ENCODE data around the gene DUSP12. TPM values are rescaled to one million over a fixed set of nuclear protein-coding genes. Genes with fewer than 3 reads are reported as not detected.
"Not testable (repeated sequence)": the region's sequence is repeated elsewhere in the genome, so short reads cannot be mapped to it uniquely, and the experiment has no call there.

DUSP12 gene
- total RNA-seq, 2 experiments from 2014 or later = 24.1 to 27.6 TPM

- no peak overlapping the region for H3K27ac Mint-ChIP-seq
- ChIA-PET POLR2A (interaction anchor here (1.0 kb wide), 1 partner anchor 16 kb away, joined by 3 read pairs; no protein-coding TSS in a partner anchor), CTCF (interaction anchor here (3.6 to 9.4 kb wide), 3 partner anchors 15 to 259 kb away, joined by 19 to 103 read pairs (median 89); no protein-coding TSS in a partner anchor)
- H3K9me3 Mint-ChIP-seq (ENCODE audit: insufficient read depth) = no peaks in the 10 kb centered on the region
- ATAC-seq (no peak), DNase-seq (no peak)
- H3K36me3 Mint-ChIP-seq (ENCODE audit: low read depth) = no peaks in the 10 kb centered on the region
- H3K27me3 Mint-ChIP-seq (ENCODE audit: low read depth) = peaks cover 6% of the 10 kb centered on the region
- H3K4me3 Mint-ChIP-seq = no peak overlapping the region
- peaks cover 66% of the 10 kb centered on the region for H3K4me1 Mint-ChIP-seq (ENCODE audit: low read depth)
These were observed 6.4 kb upstream of the DUSP12 start for GRCh38 chr1:161743231-161743630.

DNA sequence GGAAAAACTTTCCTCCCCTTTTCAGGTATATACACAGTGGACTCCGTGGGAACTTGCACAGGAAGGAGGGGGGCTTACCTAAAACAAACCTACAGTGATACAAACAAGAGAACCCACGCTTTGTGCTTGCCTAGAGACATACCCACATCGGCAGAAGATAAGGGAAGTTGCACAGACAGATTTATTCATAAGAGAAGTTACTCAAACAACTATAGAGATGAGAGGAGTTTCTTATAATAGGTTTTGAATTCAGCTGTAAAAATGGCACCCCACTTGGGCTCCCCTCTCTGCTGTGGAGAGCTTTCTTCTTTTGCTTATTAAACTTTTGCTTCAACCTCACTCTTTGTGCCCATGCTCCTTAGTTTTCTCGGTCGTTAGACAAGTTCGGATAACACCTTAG lies 1.8 kb upstream of the DUSP12 start:
- H3K9me3 Mint-ChIP-seq (ENCODE audit: insufficient read depth) = no peaks in the 10 kb centered on the region
- ATAC-seq (no peak), DNase-seq (no peak)
- POLR2A ChIA-PET = interaction anchor here (0.6 to 1.2 kb wide), 3 partner anchors 11 to 71 kb away, joined by 3 read pairs; partner anchors contain the start of gene ATF6
- H3K4me3 Mint-ChIP-seq = no peak overlapping the region
- H3K36me3 Mint-ChIP-seq (ENCODE audit: low read depth) = peaks cover 17% of the 10 kb centered on the region
- CTCF ChIA-PET = interaction anchor here (0.7 to 1.6 kb wide), 2 partner anchors 100 to 262 kb away, joined by 3 to 4 read pairs; no protein-coding TSS in a partner anchor
- peaks cover 57% of the 10 kb centered on the region for H3K4me1 Mint-ChIP-seq (ENCODE audit: low read depth)
- no peak overlapping the region for H3K27ac Mint-ChIP-seq
- H3K27me3 Mint-ChIP-seq (ENCODE audit: low read depth) = peaks cover 6% of the 10 kb centered on the region

DNA sequence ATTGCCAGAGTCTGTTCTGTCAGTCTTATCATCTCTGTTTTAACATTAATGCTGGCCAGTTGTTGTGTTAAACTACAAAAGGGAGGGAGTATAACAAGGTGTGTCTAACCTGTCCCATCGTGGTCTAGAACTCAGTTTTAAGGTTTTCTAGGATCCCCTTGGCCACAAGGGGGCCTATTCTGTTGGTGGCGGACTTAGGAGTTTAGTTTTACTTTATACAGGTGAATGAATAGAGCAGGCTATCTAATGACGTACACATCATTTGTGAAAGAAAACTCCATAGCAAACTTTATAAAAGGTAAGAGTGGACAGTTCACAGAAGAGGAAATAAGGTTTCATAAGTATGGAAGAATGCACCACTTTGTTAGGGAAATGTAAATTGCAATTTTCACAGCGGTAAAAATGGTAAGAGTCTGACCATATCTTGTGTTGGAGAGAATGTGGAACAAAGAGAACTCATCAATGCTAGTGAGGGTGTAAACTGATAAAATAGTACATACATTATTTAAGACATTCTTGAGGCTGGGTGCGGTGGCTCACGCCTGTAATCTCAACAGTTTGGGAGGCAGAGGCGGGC lies 14.0 kb downstream of the DUSP12 start:
- ChIA-PET POLR2A (no interaction called here), CTCF (interaction anchor here (0.7 to 2.5 kb wide), 10 partner anchors 8 to 276 kb away, joined by 3 to 35 read pairs (median 4); partner anchors contain the start of gene DUSP12)
- peak overlapping the region; percentile 40 for H3K4me3 Mint-ChIP-seq
- H3K36me3 Mint-ChIP-seq (ENCODE audit: low read depth) = peaks cover 10% of the 10 kb centered on the region
- DNase-seq (peak; percentile 68), ATAC-seq (peak; percentile 68)
- H3K27me3 Mint-ChIP-seq (ENCODE audit: low read depth) = no peaks in the 10 kb centered on the region
- H3K27ac Mint-ChIP-seq = no peak overlapping the region
- H3K4me1 Mint-ChIP-seq (ENCODE audit: low read depth) = peaks cover 37% of the 10 kb centered on the region
- H3K9me3 Mint-ChIP-seq (ENCODE audit: insufficient read depth) = no peaks in the 10 kb centered on the region

DNA sequence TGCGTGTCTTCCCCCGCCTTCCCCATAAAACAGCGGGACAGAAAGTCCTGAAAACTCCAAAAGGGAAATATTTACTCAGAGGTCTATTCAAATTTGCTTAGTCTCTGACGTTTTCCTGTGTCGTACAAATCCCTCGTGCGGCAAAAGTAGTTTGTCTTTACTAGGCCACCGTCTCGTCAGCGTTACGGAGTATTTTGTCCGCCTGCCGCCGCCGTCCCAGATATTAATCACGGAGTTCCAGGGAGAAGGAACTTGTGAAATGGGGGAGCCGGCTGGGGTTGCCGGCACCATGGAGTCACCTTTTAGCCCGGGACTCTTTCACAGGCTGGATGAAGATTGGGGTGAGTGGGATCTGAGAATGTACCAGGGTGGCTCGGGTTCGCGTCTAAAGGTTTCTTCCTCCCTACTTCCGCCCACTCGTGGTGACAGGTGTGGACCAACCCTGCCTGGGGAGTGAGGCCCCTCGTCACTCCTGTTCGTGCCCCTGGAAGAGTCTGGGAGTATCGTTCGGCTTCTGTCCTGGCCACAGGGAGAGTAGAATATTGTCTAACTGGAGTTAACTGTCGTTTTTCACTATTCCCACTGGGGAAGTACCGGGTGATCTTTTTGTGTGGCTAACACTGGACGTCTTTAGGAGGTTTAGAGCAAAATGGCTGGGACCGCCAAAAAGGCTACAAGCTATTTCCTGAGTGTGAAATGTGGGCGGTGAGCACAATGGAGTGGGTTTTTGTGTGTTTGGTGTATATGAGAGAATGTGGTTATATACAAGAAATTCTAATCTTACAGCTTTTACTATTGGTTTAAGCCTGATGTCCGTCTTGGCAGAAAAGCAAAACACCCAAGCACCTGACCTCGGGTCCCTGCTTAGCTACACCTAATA lies 16.8 kb downstream of the DUSP12 start, which contains the start of gene ATF6:
TSS of gene ATF6 (plus strand) at position 219 of the 880 bp plus-strand sequence. CDS start at position 260, 41 bp downstream.
- H3K4me3 Mint-ChIP-seq = peak within 1 kb of the TSS; percentile 99

DNA sequence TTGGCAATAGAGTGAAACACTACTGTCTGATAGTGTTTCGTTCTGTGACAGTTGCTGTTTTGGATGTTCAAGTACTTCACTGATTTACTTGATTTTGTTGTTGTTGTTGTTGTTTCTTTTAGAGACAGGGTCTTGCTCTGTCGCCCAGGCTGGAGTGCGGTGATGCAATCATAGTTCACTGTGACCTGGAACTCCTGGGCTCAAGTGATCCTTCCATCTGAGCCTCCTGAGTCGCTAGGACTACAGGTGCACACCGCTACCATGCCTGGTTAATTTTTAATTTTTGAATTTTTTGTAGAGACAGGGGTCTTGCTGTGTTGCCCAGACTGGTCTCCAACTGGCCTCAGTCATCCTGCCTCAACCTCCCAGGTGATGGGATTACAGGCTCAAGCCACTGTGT lies 18.9 kb downstream of the DUSP12 start:
- no peaks in the 10 kb centered on the region for H3K9me3 Mint-ChIP-seq (ENCODE audit: insufficient read depth)
- peaks cover 42% of the 10 kb centered on the region for H3K4me1 Mint-ChIP-seq (ENCODE audit: low read depth)
- no peaks in the 10 kb centered on the region for H3K27me3 Mint-ChIP-seq (ENCODE audit: low read depth)
- no peak overlapping the region for H3K4me3 Mint-ChIP-seq
- no peak for ATAC-seq
- CTCF ChIA-PET = interaction anchor here (1.2 to 2.2 kb wide), 2 partner anchors 19 to 269 kb away, joined by 3 to 12 read pairs; partner anchors contain the start of gene DUSP12
- no peak for DNase-seq
- H3K36me3 Mint-ChIP-seq (ENCODE audit: low read depth) = peaks cover 6% of the 10 kb centered on the region
- POLR2A ChIA-PET = interaction anchor here (0.6 kb wide), 1 partner anchor 52 kb away, joined by 3 read pairs; no protein-coding TSS in a partner anchor
- no peak overlapping the region for H3K27ac Mint-ChIP-seq

More for the DNA sequence above, 16.8 kb downstream of the DUSP12 start, which contains the start of gene ATF6:
- peak; percentile 88 for DNase-seq
- POLR2A ChIA-PET = interaction anchor here (1.1 kb wide), 2 partner anchors 17 to 18 kb away, joined by 3 to 4 read pairs; partner anchors contain the start of gene DUSP12
- peak; percentile 72 for ATAC-seq
- H3K4me1 Mint-ChIP-seq (ENCODE audit: low read depth) = peaks cover 43% of the 10 kb centered on the region
- no peaks in the 10 kb centered on the region for H3K9me3 Mint-ChIP-seq (ENCODE audit: insufficient read depth)
- H3K27me3 Mint-ChIP-seq (ENCODE audit: low read depth) = no peaks in the 10 kb centered on the region
- CTCF ChIA-PET = interaction anchor here (1.1 to 2.2 kb wide), 5 partner anchors 10 to 271 kb away, joined by 4 to 12 read pairs (median 6); partner anchors contain the start of gene DUSP12
- peaks cover 6% of the 10 kb centered on the region for H3K36me3 Mint-ChIP-seq (ENCODE audit: low read depth)
- peak within 1 kb of the TSS; percentile 98 for H3K27ac Mint-ChIP-seq

- DNase-seq (no peak), ATAC-seq (no peak)
- CTCF ChIA-PET = interaction anchor here (1.2 to 1.3 kb wide), 2 partner anchors 23 to 268 kb away, joined by 3 to 4 read pairs; no protein-coding TSS in a partner anchor
- peaks cover 6% of the 10 kb centered on the region for H3K36me3 Mint-ChIP-seq (ENCODE audit: low read depth)
- peaks cover 43% of the 10 kb centered on the region for H3K4me1 Mint-ChIP-seq (ENCODE audit: low read depth)
- no peaks in the 10 kb centered on the region for H3K9me3 Mint-ChIP-seq (ENCODE audit: insufficient read depth)
- no peaks in the 10 kb centered on the region for H3K27me3 Mint-ChIP-seq (ENCODE audit: low read depth)
- POLR2A ChIA-PET = interaction anchor here (0.5 to 0.7 kb wide), 2 partner anchors 42 to 147 kb away, joined by 3 read pairs; no protein-coding TSS in a partner anchor
- H3K27ac Mint-ChIP-seq = no peak overlapping the region
- no peak overlapping the region for H3K4me3 Mint-ChIP-seq
These were observed 19.5 kb downstream of the DUSP12 start for GRCh38 chr1:161768986-161769672.

DNA sequence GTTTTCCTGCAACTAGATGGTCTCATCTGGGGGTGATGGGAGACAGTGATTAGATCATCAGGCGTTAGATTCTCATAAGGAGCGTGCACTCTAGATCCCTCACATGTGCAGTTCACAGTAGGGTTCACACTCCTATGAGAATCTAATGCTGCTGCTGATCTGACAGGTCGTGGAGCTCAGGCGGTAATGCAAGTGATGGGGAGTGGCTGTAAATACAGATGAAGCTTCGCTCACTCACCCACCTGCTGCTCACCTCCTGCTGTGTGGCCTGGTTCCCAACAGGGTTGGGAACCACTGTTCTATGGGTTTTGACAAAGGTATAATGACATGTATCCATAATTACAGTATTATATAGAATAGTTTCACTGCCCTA lies 20.1 kb downstream of the DUSP12 start:
- DNase-seq; H3K4me3 Mint-ChIP-seq; H3K27ac Mint-ChIP-seq; H3K27me3 Mint-ChIP-seq (ENCODE audit: low read depth); H3K9me3 Mint-ChIP-seq (ENCODE audit: insufficient read depth); H3K36me3 Mint-ChIP-seq (ENCODE audit: low read depth); ATAC-seq: not testable (repeated sequence)
- H3K4me1 Mint-ChIP-seq (ENCODE audit: low read depth) = peaks cover 43% of the 10 kb centered on the region
- POLR2A ChIA-PET = interaction anchor here (0.5 to 0.7 kb wide), 2 partner anchors 43 to 148 kb away, joined by 3 read pairs; no protein-coding TSS in a partner anchor
- CTCF ChIA-PET = interaction anchor here (1.2 to 1.3 kb wide), 2 partner anchors 23 to 267 kb away, joined by 3 to 4 read pairs; no protein-coding TSS in a partner anchor

DNA sequence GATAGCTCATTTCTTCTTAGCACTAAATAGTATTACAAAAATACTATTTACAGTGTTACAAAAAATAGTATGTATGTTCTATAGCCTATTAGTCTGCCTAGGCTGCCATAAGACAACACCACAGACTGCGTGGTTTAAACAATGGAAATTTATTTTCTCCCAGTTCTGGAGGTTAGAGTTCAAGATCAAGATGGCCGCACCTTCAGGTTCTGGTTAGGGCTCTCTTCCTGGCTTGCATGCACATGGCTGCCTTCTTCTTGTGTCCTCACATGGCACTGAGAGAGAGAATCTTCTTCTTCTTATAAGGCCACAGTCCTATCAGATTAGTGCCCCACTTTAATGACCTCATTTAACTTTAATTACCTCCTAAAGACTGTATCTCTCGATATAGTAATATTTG lies 20.7 kb downstream of the DUSP12 start:
- ATAC-seq = no peak
- H3K9me3 Mint-ChIP-seq (ENCODE audit: insufficient read depth) = no peaks in the 10 kb centered on the region
- H3K4me3 Mint-ChIP-seq = no peak overlapping the region
- CTCF ChIA-PET = interaction anchor here (1.3 kb wide), 1 partner anchor 22 kb away, joined by 4 read pairs; no protein-coding TSS in a partner anchor
- H3K27ac Mint-ChIP-seq = no peak overlapping the region
- POLR2A ChIA-PET = interaction anchor here (0.7 kb wide), 1 partner anchor 44 kb away, joined by 3 read pairs; no protein-coding TSS in a partner anchor
- H3K36me3 Mint-ChIP-seq (ENCODE audit: low read depth) = peaks cover 6% of the 10 kb centered on the region
- DNase-seq = no peak
- H3K27me3 Mint-ChIP-seq (ENCODE audit: low read depth) = no peaks in the 10 kb centered on the region
- peaks cover 38% of the 10 kb centered on the region for H3K4me1 Mint-ChIP-seq (ENCODE audit: low read depth)

DNA sequence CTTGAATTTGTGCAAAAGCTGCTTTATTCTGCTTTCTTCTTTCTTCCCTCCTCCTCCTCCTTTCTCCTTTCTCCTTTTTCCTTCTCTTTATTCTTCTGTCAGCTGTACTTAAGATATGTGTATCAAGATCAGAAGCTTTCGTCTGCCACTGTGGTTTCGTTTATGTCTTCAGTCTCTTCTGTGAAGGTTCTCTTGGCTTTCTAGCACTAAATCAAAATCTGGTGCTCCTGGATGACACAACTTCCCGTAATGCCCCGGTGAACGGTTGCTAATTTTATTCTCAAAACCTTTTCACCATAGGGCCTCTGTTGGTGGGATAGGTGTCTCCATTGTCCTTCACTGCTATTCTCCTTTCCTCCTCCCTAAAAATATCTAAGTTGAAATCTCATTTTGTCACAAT lies 21.6 kb downstream of the DUSP12 start:
- H3K36me3 Mint-ChIP-seq (ENCODE audit: low read depth) = peaks cover 6% of the 10 kb centered on the region
- H3K27me3 Mint-ChIP-seq (ENCODE audit: low read depth) = no peaks in the 10 kb centered on the region
- ChIA-PET CTCF (interaction anchor here (1.2 to 2.8 kb wide), 4 partner anchors 8 to 266 kb away, joined by 3 to 16 read pairs (median 7); no protein-coding TSS in a partner anchor), POLR2A (interaction anchor here (1.1 kb wide), 1 partner anchor 22 kb away, joined by 5 read pairs; no protein-coding TSS in a partner anchor)
- H3K9me3 Mint-ChIP-seq (ENCODE audit: insufficient read depth) = no peaks in the 10 kb centered on the region
- H3K4me1 Mint-ChIP-seq (ENCODE audit: low read depth) = peaks cover 36% of the 10 kb centered on the region
- no peak overlapping the region for H3K27ac Mint-ChIP-seq
- DNase-seq (no peak), ATAC-seq (no peak)
- no peak overlapping the region for H3K4me3 Mint-ChIP-seq

- Mint-ChIP-seq H3K27ac (no peak overlapping the region), H3K36me3 (ENCODE audit: low read depth) (peaks cover 1% of the 10 kb centered on the region), H3K4me1 (ENCODE audit: low read depth) (peaks cover 29% of the 10 kb centered on the region), H3K9me3 (ENCODE audit: insufficient read depth) (no peaks in the 10 kb centered on the region), H3K27me3 (ENCODE audit: low read depth) (no peaks in the 10 kb centered on the region), H3K4me3 (no peak overlapping the region)
- DNase-seq (no peak), ATAC-seq (no peak)
- CTCF ChIA-PET = interaction anchor here (1.2 to 2.8 kb wide), 5 partner anchors 9 to 265 kb away, joined by 3 to 16 read pairs (median 5); no protein-coding TSS in a partner anchor
- POLR2A ChIA-PET = no interaction called here
These were observed 22.4 kb downstream of the DUSP12 start for GRCh38 chr1:161771973-161772372.

Data from activated CD8-positive, alpha-beta T cell treated with anti-CD3 and anti-CD28 coated beads, Interleukin-2, amount 10 ng/mL, durations not matched to agents 7 days and 5 days (primary cell).